NB4 (cell line): ENCODE results near the gene SESN3.

Experiments used
- MYC ChIP-seq: IDR thresholded peaks from 2 replicates; pipeline ENCODE4 v1.6.1; 2011; ENCODE audit warnings: low read depth, low read length
- POLR2A ChIP-seq: IDR thresholded peaks from 2 replicates; pipeline ENCODE4 v1.6.1; 2011; ENCODE audit warnings: mild to moderate bottlenecking; ENCODE audit not compliant: insufficient read length; ENCODE audit errors: extremely low read depth

DNA sequence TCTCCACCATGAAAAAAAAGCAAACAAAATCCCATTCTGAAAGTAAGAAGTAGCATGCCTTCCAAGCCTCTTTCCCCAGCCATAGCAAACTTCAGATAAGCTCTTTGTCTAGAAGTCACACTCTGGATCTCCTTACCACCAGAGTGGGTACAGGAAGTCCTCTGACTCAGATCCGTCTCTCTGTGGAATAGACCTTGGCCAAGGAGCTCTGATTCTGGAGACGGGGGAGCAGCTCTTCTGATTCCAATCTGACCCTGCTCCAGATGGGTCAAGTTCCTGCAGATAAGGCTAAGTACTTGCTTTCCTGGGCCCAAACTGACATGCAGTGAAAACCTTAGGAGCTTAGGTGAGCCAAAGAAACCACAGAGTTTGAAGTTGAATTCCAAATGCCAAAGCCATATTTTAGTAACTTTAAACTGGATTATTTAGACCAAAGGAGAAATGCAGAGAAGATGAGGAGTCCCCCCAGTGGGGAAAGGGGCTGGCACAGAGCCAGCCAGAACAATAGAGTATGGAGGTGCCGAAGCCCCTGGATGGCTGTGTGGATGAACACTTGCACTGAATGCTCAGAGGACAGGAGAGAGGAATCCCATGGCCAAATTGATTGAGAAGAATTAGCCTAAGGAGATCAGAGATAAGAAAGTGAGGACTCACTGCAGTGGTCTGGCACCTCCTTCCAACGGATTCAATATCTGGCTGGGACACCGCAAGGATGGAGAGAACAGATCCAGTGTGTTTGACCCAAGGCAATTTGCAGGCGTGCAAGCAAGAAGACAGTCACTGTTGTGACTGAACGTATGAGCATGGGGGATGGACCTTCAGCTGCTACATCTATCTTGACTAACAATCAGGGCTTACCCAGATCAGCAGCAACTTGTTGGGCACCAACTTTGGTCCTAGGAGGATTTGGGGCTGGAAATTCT, 86.4 kb downstream of the SESN3 start:
- TF ChIP-seq MYC (no peak), POLR2A (no peak)
